ENCODE results near the gene TIE1. TPM values are rescaled to one million over a fixed set of nuclear protein-coding genes. Genes with fewer than 3 reads are reported as not detected.

The TIE1 gene
- total and polyA plus RNA-seq, 2 donors (not counting 1 experiment from before 2014, with no cell fraction given): 0.02 TPM; not detected in 1

DNA sequence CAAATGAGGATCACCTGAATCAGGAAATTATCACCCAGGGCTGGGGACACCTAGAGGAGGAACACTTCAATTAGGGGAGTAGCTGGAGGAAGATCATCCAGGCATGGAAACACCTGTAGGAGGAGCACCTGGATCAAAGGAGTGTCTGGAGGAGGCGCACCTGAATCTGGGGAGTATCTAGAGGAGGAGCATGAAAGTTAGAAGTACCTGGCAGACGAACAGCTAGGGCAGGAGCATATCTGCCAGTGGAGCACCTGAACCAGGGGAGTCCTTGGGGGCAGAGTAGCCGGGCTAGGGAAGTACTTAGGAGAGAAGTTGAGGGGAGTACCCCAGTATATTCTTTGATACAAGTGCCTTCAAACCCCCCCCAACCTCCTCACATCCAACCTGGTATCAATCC, 16.7 kb upstream of the TIE1 start:
- Histone ChIP-seq H3K4me1 (ENCODE audit: control insufficient read depth, extremely low read depth, insufficient read depth, low read length) (no peaks in the 10 kb centered on the region), H3K9ac (ENCODE audit: insufficient read depth, low read length) (no peak overlapping the region), H4K20me1 (ENCODE audit: control insufficient read depth, extremely low read depth, insufficient read depth, low read length) (no peaks in the 10 kb centered on the region), H3K4me2 (ENCODE audit: extremely low read depth, insufficient read depth, low read length) (no peak overlapping the region), H3K36me3 (ENCODE audit: control insufficient read depth, insufficient read depth, low read length) (no peaks in the 10 kb centered on the region), H3K27ac (ENCODE audit: insufficient read depth, low read length) (no peak overlapping the region), H3K4me3 (replicated peaks in 1 of 4; ENCODE audit: control extremely low read depth in 1 of 4, insufficient read depth in 1 of 4, low read depth in 3 of 4, low read length in 4 of 4) (no peak overlapping the region), H2AFZ (ENCODE audit: low read length) (no peak overlapping the region), H3K9me3 (ENCODE audit: control insufficient read depth, insufficient read depth, low read depth, low read length) (no peaks in the 10 kb centered on the region), H3K79me2 (ENCODE audit: control insufficient read depth, insufficient read depth, low read length) (no peaks in the 10 kb centered on the region), H3K27me3 (ENCODE audit: control insufficient read depth, insufficient read depth, low read length) (peaks cover 12% of the 10 kb centered on the region)
- TF ChIP-seq, protein P1, sequence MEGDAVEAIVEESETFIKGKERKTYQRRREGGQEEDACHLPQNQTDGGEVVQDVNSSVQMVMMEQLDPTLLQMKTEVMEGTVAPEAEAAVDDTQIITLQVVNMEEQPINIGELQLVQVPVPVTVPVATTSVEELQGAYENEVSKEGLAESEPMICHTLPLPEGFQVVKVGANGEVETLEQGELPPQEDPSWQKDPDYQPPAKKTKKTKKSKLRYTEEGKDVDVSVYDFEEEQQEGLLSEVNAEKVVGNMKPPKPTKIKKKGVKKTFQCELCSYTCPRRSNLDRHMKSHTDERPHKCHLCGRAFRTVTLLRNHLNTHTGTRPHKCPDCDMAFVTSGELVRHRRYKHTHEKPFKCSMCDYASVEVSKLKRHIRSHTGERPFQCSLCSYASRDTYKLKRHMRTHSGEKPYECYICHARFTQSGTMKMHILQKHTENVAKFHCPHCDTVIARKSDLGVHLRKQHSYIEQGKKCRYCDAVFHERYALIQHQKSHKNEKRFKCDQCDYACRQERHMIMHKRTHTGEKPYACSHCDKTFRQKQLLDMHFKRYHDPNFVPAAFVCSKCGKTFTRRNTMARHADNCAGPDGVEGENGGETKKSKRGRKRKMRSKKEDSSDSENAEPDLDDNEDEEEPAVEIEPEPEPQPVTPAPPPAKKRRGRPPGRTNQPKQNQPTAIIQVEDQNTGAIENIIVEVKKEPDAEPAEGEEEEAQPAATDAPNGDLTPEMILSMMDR (conservative IDR thresholded peaks at IDR 0.05 in 1 of 2, IDR thresholded peaks at IDR 0.05 in 1 of 2; ENCODE audit: low read depth in 1 of 2, low read length in 2 of 2): no peak
- TF ChIP-seq EZH2 (IDR thresholded peaks at IDR 0.05; ENCODE audit: low read length, missing control alignments): no peak
- no peak for DNase-seq (ENCODE audit: low read depth in 2 of 2)

DNA sequence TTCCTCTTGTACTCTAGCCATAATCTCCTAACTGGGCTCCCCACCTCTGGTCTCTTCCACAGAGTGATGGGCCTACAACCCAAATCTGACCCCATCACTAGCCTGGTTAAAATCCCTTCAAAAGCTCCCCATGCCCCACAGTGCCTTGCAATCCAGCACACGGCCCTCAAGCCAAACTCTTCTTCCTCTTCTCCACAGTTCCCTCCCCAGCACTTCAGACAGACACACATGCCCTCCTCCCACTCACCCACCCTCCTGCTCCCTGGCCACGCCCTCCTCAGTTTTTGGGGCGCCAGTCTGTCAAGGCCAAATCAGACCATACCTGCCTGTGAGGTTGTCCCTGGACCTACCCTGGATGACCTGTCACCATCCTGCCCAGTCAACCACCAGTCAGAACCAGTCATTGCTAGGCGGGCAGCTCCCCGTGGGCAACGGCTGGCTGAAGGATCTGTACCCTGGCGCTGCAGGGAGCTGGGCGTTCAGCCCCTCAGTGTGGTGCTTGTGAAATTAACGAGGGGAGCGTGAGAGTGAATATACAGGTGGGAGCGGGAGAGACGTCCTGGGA, 16.2 kb upstream of the TIE1 start:
- Histone ChIP-seq H3K27ac (ENCODE audit: insufficient read depth, low read length) (no peak overlapping the region), H3K4me2 (ENCODE audit: extremely low read depth, insufficient read depth, low read length) (no peak overlapping the region), H3K36me3 (ENCODE audit: control insufficient read depth, insufficient read depth, low read length) (no peaks in the 10 kb centered on the region), H3K27me3 (ENCODE audit: control insufficient read depth, insufficient read depth, low read length) (peaks cover 12% of the 10 kb centered on the region), H3K9ac (ENCODE audit: insufficient read depth, low read length) (no peak overlapping the region), H4K20me1 (ENCODE audit: control insufficient read depth, extremely low read depth, insufficient read depth, low read length) (no peaks in the 10 kb centered on the region), H3K9me3 (ENCODE audit: control insufficient read depth, insufficient read depth, low read depth, low read length) (no peaks in the 10 kb centered on the region), H2AFZ (ENCODE audit: low read length) (no peak overlapping the region), H3K79me2 (ENCODE audit: control insufficient read depth, insufficient read depth, low read length) (no peaks in the 10 kb centered on the region), H3K4me1 (ENCODE audit: control insufficient read depth, extremely low read depth, insufficient read depth, low read length) (no peaks in the 10 kb centered on the region), H3K4me3 (replicated peaks in 1 of 4; ENCODE audit: control extremely low read depth in 1 of 4, insufficient read depth in 1 of 4, low read depth in 3 of 4, low read length in 4 of 4) (no peak overlapping the region)
- no peak for DNase-seq (ENCODE audit: low read depth in 2 of 2)
- TF ChIP-seq, protein P1 (conservative IDR thresholded peaks at IDR 0.05 in 1 of 2, IDR thresholded peaks at IDR 0.05 in 1 of 2; ENCODE audit: low read depth in 1 of 2, low read length in 2 of 2): no peak
- TF ChIP-seq EZH2 (IDR thresholded peaks at IDR 0.05; ENCODE audit: low read length, missing control alignments): no peak

DNA sequence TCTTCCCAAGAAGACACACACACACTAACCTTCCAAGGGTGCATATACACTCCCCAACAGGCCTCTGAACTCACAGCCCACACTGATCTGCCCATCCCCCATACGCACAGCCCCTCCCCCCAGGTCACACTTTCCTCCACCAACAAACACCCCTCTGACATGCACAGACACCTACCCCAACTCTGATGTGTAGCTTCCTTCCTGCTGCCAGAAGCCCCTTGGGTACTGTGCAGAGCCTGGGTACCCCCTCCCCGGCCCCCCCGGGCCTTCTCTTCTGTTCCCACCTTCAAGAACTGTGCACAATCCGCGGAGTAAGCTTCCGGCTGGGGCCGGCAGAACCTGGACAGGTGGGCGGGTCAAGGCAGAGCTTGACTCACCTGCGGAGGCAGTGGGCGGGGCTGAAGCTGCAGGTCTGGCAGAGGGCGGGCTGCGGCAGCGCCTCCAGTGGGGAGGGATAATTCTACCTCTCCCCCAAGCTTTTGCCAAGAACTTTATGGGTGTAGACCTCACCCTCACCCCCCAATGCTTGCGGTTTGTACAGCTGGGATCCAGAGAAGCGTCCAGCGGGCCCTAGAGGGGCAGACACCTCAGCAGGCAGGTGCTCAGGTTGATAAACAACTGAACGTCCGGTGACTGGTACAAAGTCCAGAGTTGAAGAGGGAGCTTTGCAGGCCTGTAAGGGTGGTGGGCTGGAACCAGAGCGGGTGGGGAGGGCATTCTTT, 15.4 kb upstream of the TIE1 start, which contains the start of gene C1orf210:
Gene C1orf210, minus strand, starts transcription at position 313 of the 722 bp plus-strand sequence. CDS start 2,311 bp downstream, outside the sequence.
- no peak within 1 kb of the TSS for H3K4me3 ChIP-seq (replicated peaks in 1 of 4; ENCODE audit: control extremely low read depth in 1 of 4, insufficient read depth in 1 of 4, low read depth in 3 of 4, low read length in 4 of 4)
- TF ChIP-seq, protein P1 (conservative IDR thresholded peaks at IDR 0.05 in 1 of 2, IDR thresholded peaks at IDR 0.05 in 1 of 2; ENCODE audit: low read depth in 1 of 2, low read length in 2 of 2): no peak
- TF ChIP-seq EZH2 (IDR thresholded peaks at IDR 0.05; ENCODE audit: low read length, missing control alignments): no peak
- no peaks in the 10 kb centered on the region for H3K36me3 ChIP-seq (ENCODE audit: control insufficient read depth, insufficient read depth, low read length)
- no peaks in the 10 kb centered on the region for H3K9me3 ChIP-seq (ENCODE audit: control insufficient read depth, insufficient read depth, low read depth, low read length)
- no peaks in the 10 kb centered on the region for H4K20me1 ChIP-seq (ENCODE audit: control insufficient read depth, extremely low read depth, insufficient read depth, low read length)
- no peak within 1 kb of the TSS for H3K27ac ChIP-seq (ENCODE audit: insufficient read depth, low read length)
- no peak within 1 kb of the TSS for H3K4me2 ChIP-seq (ENCODE audit: extremely low read depth, insufficient read depth, low read length)
- H3K79me2 ChIP-seq (ENCODE audit: control insufficient read depth, insufficient read depth, low read length): no peaks in the 10 kb centered on the region
- H3K9ac ChIP-seq (ENCODE audit: insufficient read depth, low read length): no peak within 1 kb of the TSS
- H3K27me3 ChIP-seq (ENCODE audit: control insufficient read depth, insufficient read depth, low read length): peaks cover 12% of the 10 kb centered on the region
- no peak for DNase-seq (ENCODE audit: low read depth in 2 of 2)
- no peaks in the 10 kb centered on the region for H3K4me1 ChIP-seq (ENCODE audit: control insufficient read depth, extremely low read depth, insufficient read depth, low read length)
- no peak within 1 kb of the TSS for H2AFZ ChIP-seq (ENCODE audit: low read length)
